ENCODE data around the gene ENTREP1. TPM values are rescaled to one million over a fixed set of nuclear protein-coding genes. Genes with fewer than 3 reads are reported as not detected.

ENTREP1 gene
- total RNA-seq, 1 donor from 2014 or later, result 1.8 TPM

- Histone ChIP-seq H4K20me1 (ENCODE audit: low read depth) (no peaks in the 10 kb centered on the region), H3K4me1 (peaks cover 9% of the 10 kb centered on the region), H3K27me3 (no peaks in the 10 kb centered on the region), H3K36me3 (no peaks in the 10 kb centered on the region), H3K4me3 (no peak overlapping the region), H3K9ac (no peak overlapping the region), H3K27ac (no peak overlapping the region), H3F3A (ENCODE audit: low read depth) (no peaks in the 10 kb centered on the region), H3K9me3 (ENCODE audit: low read depth) (no peaks in the 10 kb centered on the region), H3K79me2 (ENCODE audit: low read depth) (no peaks in the 10 kb centered on the region), H2AFZ (replicated peaks) (no peak overlapping the region), H3K4me2 (no peak overlapping the region)
- no peak for DNase-seq (ENCODE audit: low spot score)
- TF ChIP-seq EZH2 (IDR thresholded peaks at IDR 0.05) (no peak), EZH2phosphoT487 (IDR thresholded peaks at IDR 0.05) (no peak)
- TF ChIP-seq, protein P1, sequence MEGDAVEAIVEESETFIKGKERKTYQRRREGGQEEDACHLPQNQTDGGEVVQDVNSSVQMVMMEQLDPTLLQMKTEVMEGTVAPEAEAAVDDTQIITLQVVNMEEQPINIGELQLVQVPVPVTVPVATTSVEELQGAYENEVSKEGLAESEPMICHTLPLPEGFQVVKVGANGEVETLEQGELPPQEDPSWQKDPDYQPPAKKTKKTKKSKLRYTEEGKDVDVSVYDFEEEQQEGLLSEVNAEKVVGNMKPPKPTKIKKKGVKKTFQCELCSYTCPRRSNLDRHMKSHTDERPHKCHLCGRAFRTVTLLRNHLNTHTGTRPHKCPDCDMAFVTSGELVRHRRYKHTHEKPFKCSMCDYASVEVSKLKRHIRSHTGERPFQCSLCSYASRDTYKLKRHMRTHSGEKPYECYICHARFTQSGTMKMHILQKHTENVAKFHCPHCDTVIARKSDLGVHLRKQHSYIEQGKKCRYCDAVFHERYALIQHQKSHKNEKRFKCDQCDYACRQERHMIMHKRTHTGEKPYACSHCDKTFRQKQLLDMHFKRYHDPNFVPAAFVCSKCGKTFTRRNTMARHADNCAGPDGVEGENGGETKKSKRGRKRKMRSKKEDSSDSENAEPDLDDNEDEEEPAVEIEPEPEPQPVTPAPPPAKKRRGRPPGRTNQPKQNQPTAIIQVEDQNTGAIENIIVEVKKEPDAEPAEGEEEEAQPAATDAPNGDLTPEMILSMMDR (IDR thresholded peaks at IDR 0.05), result no peak
- H3K9me3 Mint-ChIP-seq, result no peaks in the 10 kb centered on the region
- peaks cover 8% of the 10 kb centered on the region for H3K4me1 Mint-ChIP-seq
- no peaks in the 10 kb centered on the region for H3K36me3 Mint-ChIP-seq
- H3K27me3 Mint-ChIP-seq (ENCODE audit: insufficient read depth, low read depth), result peaks cover 4% of the 10 kb centered on the region
- no peak overlapping the region for H3K27ac Mint-ChIP-seq
- no peak overlapping the region for H3K4me3 Mint-ChIP-seq
Observed at GRCh38 chr9:69385581-69386033, 60.6 kb downstream of the ENTREP1 start.

DNA sequence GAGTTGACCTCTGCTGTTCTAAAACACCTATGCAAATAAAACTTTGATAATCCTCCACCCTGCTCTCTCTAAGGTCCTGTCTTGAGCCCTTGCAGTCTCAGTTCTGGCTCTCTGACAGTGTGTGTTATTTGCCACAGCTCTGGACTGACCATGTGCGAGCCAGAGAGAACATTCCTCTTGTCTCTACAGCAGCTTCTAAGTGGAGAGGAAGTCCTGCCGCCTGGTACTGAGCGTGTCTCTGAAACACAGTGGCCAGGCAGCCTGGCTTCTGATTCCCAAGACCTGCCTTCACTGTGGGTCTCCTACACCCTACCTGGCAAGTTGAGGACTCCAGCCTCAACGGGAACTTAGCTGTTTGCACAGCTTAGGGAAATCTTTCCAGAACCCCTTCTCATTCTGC is 61.6 kb downstream of the ENTREP1 start:
- H3K27me3 Mint-ChIP-seq (ENCODE audit: insufficient read depth, low read depth), result peaks cover 4% of the 10 kb centered on the region
- no peak overlapping the region for H3K9ac ChIP-seq
- no peaks in the 10 kb centered on the region for H4K20me1 ChIP-seq (ENCODE audit: low read depth)

GRCh38 chr9:69388596-69388995 is 63.6 kb downstream of the ENTREP1 start:
- no peak overlapping the region for H3K27ac Mint-ChIP-seq
- H3K9me3 ChIP-seq (ENCODE audit: low read depth), result no peaks in the 10 kb centered on the region

More for the DNA sequence above, 61.6 kb downstream of the ENTREP1 start:
- DNase-seq (ENCODE audit: low spot score), result no peak
- Histone ChIP-seq H2AFZ (replicated peaks) (no peak overlapping the region), H3K9me3 (ENCODE audit: low read depth) (no peaks in the 10 kb centered on the region), H3K4me2 (no peak overlapping the region), H3F3A (ENCODE audit: low read depth) (no peaks in the 10 kb centered on the region), H3K27me3 (no peaks in the 10 kb centered on the region), H3K4me3 (no peak overlapping the region), H3K79me2 (ENCODE audit: low read depth) (no peaks in the 10 kb centered on the region), H3K36me3 (no peaks in the 10 kb centered on the region), H3K4me1 (peaks cover 8% of the 10 kb centered on the region), H3K27ac (no peak overlapping the region)
- no peak overlapping the region for H3K4me3 Mint-ChIP-seq
- no peaks in the 10 kb centered on the region for H3K36me3 Mint-ChIP-seq
- peaks cover 5% of the 10 kb centered on the region for H3K4me1 Mint-ChIP-seq
- TF ChIP-seq EZH2 (IDR thresholded peaks at IDR 0.05) (no peak), EZH2phosphoT487 (IDR thresholded peaks at IDR 0.05) (no peak)
- TF ChIP-seq, protein P1 (IDR thresholded peaks at IDR 0.05), result no peak
- H3K9me3 Mint-ChIP-seq, result no peaks in the 10 kb centered on the region
- no peak overlapping the region for H3K27ac Mint-ChIP-seq

More at GRCh38 chr9:69388596-69388995, 63.6 kb downstream of the ENTREP1 start:
- Histone ChIP-seq H3K27me3 (no peaks in the 10 kb centered on the region), H3K79me2 (ENCODE audit: low read depth) (no peaks in the 10 kb centered on the region), H3K4me1 (no peaks in the 10 kb centered on the region), H3K36me3 (no peaks in the 10 kb centered on the region), H3K27ac (no peak overlapping the region), H3K9ac (no peak overlapping the region), H2AFZ (replicated peaks) (no peak overlapping the region), H4K20me1 (ENCODE audit: low read depth) (no peaks in the 10 kb centered on the region), H3K4me3 (no peak overlapping the region), H3F3A (ENCODE audit: low read depth) (no peaks in the 10 kb centered on the region), H3K4me2 (no peak overlapping the region)
- Mint-ChIP-seq H3K4me1 (no peaks in the 10 kb centered on the region), H3K9me3 (no peaks in the 10 kb centered on the region), H3K36me3 (peaks cover 3% of the 10 kb centered on the region), H3K4me3 (no peak overlapping the region), H3K27me3 (ENCODE audit: insufficient read depth, low read depth) (peaks cover 6% of the 10 kb centered on the region)
- TF ChIP-seq EZH2 (IDR thresholded peaks at IDR 0.05) (no peak), EZH2phosphoT487 (IDR thresholded peaks at IDR 0.05) (no peak)
- TF ChIP-seq, protein P1 (IDR thresholded peaks at IDR 0.05), result no peak
- DNase-seq (ENCODE audit: low spot score), result no peak

Measured in neural progenitor cell (in vitro differentiated cells).